Left ventricle myocardium inferior (tissue), 1 donor: ENCODE results near the gene RBM19. TPM values are rescaled to one million over a fixed set of nuclear protein-coding genes. Genes with fewer than 3 reads are reported as not detected.

Experiments
- DNase-seq: peaks from one replicate; pipeline ENCODE4 v3.0.0-alpha.2; 2020
- H3K27ac ChIP-seq: fragments of 200-600 bp; replicated peaks from 2 replicates; pipeline ENCODE4 v1.8.0; 2021
- H3K27me3 ChIP-seq: fragments of 200-600 bp; 2 replicates; pipeline ENCODE4 v1.8.0; 2021; ENCODE audit warnings: low read depth
- H3K36me3 ChIP-seq: fragments of 200-600 bp; 2 replicates; pipeline ENCODE4 v1.8.0; 2021
- H3K4me1 ChIP-seq: fragments of 200-600 bp; 2 replicates; pipeline ENCODE4 v1.8.0; 2021
- H3K4me3 ChIP-seq: fragments of 200-600 bp; 2 replicates; pipeline ENCODE4 v1.8.0; 2021; ENCODE audit warnings: mild to moderate bottlenecking, moderate library complexity
- H3K9me3 ChIP-seq: fragments of 200-600 bp; replicated peaks from 2 replicates; pipeline ENCODE4 v1.8.0; 2021
- CTCF ChIP-seq: fragments of 200-600 bp; IDR thresholded peaks from 2 replicates; pipeline ENCODE4 v1.8.0; 2021; ENCODE audit warnings: antibody characterized with exemption, mild to moderate bottlenecking, borderline replicate concordance
- intact Hi-C: fragments of 100-400 bp; cut with micrococcal nuclease; formaldehyde crosslinking; loops from one replicate; pipeline ENCODE4 v1.11.0; 2022
- long read RNA-seq: library from polyadenylated mRNA; unstranded; transcript quantifications from one replicate; pipeline ENCODE4 v2.0.0, GENCODE V29; 2021
- total RNA-seq: library from RNA; stranded (reverse); fragmentation: NEBNext Ultra II Directional; extraction: Animal tissue kit (Norgen Biotek cat#: 25700); gene quantifications from one replicate; pipeline ENCODE4 v1.2.1, GENCODE V29; 2021
- donor health status: DM: no; HTN: yes; CAD: no; lungs with severe emphysema.

RBM19 gene
- 18.9 TPM for total RNA-seq
- long read RNA-seq, full-length matches to known transcripts: 35 of 69 reads
- long read RNA-seq, partial matches to known transcripts: 13 of 69 reads
- long read RNA-seq, other reads (novel, unspliced or antisense): 21 of 69 reads

- Histone ChIP-seq H3K36me3 (peaks cover 13% of the 10 kb centered on the region), H3K4me3 (peak within 1 kb of the TSS; percentile 79), H3K27ac (peak within 1 kb of the TSS; percentile 76), H3K9me3 (no peaks in the 10 kb centered on the region), H3K4me1 (peaks cover 25% of the 10 kb centered on the region), H3K27me3 (no peaks in the 10 kb centered on the region)
- TF ChIP-seq CTCF: peak; percentile 97
- peak; percentile 97 for DNase-seq
- intact Hi-C loops: no loop called here
Observed at GRCh38 chr12:113965951-113966797, at the start of gene RBM19. Gene RBM19, minus strand, starts transcription at chr12:113966325. Its CDS starts 98 bp downstream, at chr12:113966227.

GRCh38 chr12:114015851-114016250 is 49.7 kb upstream of the RBM19 start:
- no peak for DNase-seq
- H3K27ac ChIP-seq: no peak overlapping the region
- no peaks in the 10 kb centered on the region for H3K4me1 ChIP-seq
- H3K27me3 ChIP-seq: peaks cover 82% of the 10 kb centered on the region
- no peak overlapping the region for H3K4me3 ChIP-seq
- no peaks in the 10 kb centered on the region for H3K9me3 ChIP-seq
- TF ChIP-seq CTCF: no peak
- intact Hi-C loops: no loop called here
- H3K36me3 ChIP-seq: no peaks in the 10 kb centered on the region

GRCh38 chr12:114013575-114014345 is 47.6 kb upstream of the RBM19 start:
- Histone ChIP-seq H3K9me3 (no peaks in the 10 kb centered on the region), H3K27me3 (peaks cover 84% of the 10 kb centered on the region), H3K4me3 (no peak overlapping the region), H3K27ac (no peak overlapping the region), H3K36me3 (no peaks in the 10 kb centered on the region), H3K4me1 (no peaks in the 10 kb centered on the region)
- no peak for DNase-seq
- intact Hi-C loops: no loop called here
- peak; percentile 39 for TF ChIP-seq CTCF

- intact Hi-C loops: no loop called here
- Histone ChIP-seq H3K27ac (no peak overlapping the region), H3K4me1 (no peaks in the 10 kb centered on the region), H3K4me3 (no peak overlapping the region), H3K36me3 (no peaks in the 10 kb centered on the region), H3K9me3 (no peaks in the 10 kb centered on the region), H3K27me3 (peaks cover 86% of the 10 kb centered on the region)
- no peak for DNase-seq
- TF ChIP-seq CTCF: no peak
Observed at GRCh38 chr12:114012744-114013431, 46.8 kb upstream of the RBM19 start.

GRCh38 chr12:114011711-114012110 is 45.6 kb upstream of the RBM19 start:
- intact Hi-C loops: no loop called here
- no peak for TF ChIP-seq CTCF
- H3K27ac ChIP-seq: no peak overlapping the region

More at GRCh38 chr12:114011711-114012110, 45.6 kb upstream of the RBM19 start:
- H3K9me3 ChIP-seq: no peaks in the 10 kb centered on the region
- no peaks in the 10 kb centered on the region for H3K4me1 ChIP-seq
- H3K36me3 ChIP-seq: no peaks in the 10 kb centered on the region
- DNase-seq: no peak
- peaks cover 86% of the 10 kb centered on the region for H3K27me3 ChIP-seq
- H3K4me3 ChIP-seq: no peak overlapping the region
